Loucy (cell line): ENCODE data around the gene PFKL.
"Not testable (repeated sequence)": the region's sequence is repeated elsewhere in the genome, so short reads cannot be mapped to it uniquely, and the experiment has no call there.

Experiments
- H2AFZ ChIP-seq: fragments of 200-600 bp; sonication (generic); 2 replicates; pipeline ENCODE4 v1.6.0; 2016; ENCODE audit warnings: antibody characterized with exemption, mild to moderate bottlenecking, low read length, moderate library complexity
- H3F3A ChIP-seq: fragments of 200-600 bp; 2 replicates; pipeline ENCODE4 v1.6.0; 2016; ENCODE audit warnings: antibody characterized with exemption, low read depth, mild to moderate bottlenecking
- H3K27me3 ChIP-seq: fragments of 200-600 bp; sonication (generic); 2 replicates; pipeline ENCODE4 v1.6.1; 2014; ENCODE audit warnings: low read length, mild to moderate bottlenecking; ENCODE audit not compliant: insufficient read depth, poor library complexity, severe bottlenecking
- H3K36me3 ChIP-seq: fragments of 200-600 bp; sonication (generic); 2 replicates; pipeline ENCODE4 v1.6.1; 2016; ENCODE audit warnings: low read length; ENCODE audit not compliant: insufficient read depth
- H3K4me1 ChIP-seq: fragments of 200-600 bp; sonication (generic); 2 replicates; pipeline ENCODE4 v1.5.1; 2014; ENCODE audit warnings: low read length, mild to moderate bottlenecking; ENCODE audit not compliant: insufficient read depth, poor library complexity, severe bottlenecking
- H3K4me2 ChIP-seq: fragments of 200-600 bp; sonication (generic); 2 replicates; pipeline ENCODE4 v1.6.0; 2014; ENCODE audit warnings: antibody characterized with exemption, low read length, low read depth, mild to moderate bottlenecking; ENCODE audit not compliant: poor library complexity, severe bottlenecking
- H3K4me3 ChIP-seq: fragments of 200-600 bp; sonication (generic); 2 replicates; pipeline ENCODE4 v1.5.1; 2014; ENCODE audit warnings: low read length, mild to moderate bottlenecking, mixed read lengths; ENCODE audit not compliant: poor library complexity, severe bottlenecking
- H3K79me2 ChIP-seq: fragments of 200-600 bp; sonication (generic); 2 replicates; pipeline ENCODE4 v1.6.1; 2014; ENCODE audit warnings: low read length; ENCODE audit not compliant: insufficient read depth
- H3K9ac ChIP-seq: fragments of 200-600 bp; sonication (generic); 2 replicates; pipeline ENCODE4 v1.6.0; 2014; ENCODE audit warnings: mild to moderate bottlenecking, low read depth, low read length, moderate library complexity; ENCODE audit not compliant: poor library complexity, severe bottlenecking
- H3K9me2 ChIP-seq: fragments of 200-600 bp; sonication (generic); replicated peaks from 2 replicates; pipeline ENCODE4 v1.6.1; 2016; ENCODE audit warnings: low read depth, low read length, mixed read lengths
- H3K9me3 ChIP-seq: fragments of 200-600 bp; sonication (generic); 2 replicates; pipeline ENCODE4 v1.6.1; 2014; ENCODE audit warnings: mild to moderate bottlenecking, antibody characterized with exemption, low read length, low read depth; ENCODE audit not compliant: insufficient read depth
- H4K20me1 ChIP-seq: fragments of 200-600 bp; sonication (generic); 2 replicates; pipeline ENCODE4 v1.6.0; 2014; ENCODE audit warnings: antibody characterized with exemption, low read length, mild to moderate bottlenecking; ENCODE audit not compliant: insufficient read depth, poor library complexity, severe bottlenecking
- EZH2phosphoT487 ChIP-seq: fragments of 200-600 bp; IDR thresholded peaks from 2 replicates; pipeline ENCODE4 v1.6.1; 2018; ENCODE audit warnings: antibody characterized with exemption, mild to moderate bottlenecking, moderate library complexity, borderline replicate concordance
- TF ChIP-seq, protein P1 (sequence below): fragments of 200-600 bp; sonication (generic); conservative IDR thresholded peaks from 2 replicates; pipeline ENCODE4 v1.5.1; 2014; ENCODE audit warnings: mild to moderate bottlenecking, antibody characterized with exemption, low read length

The PFKL gene

DNA sequence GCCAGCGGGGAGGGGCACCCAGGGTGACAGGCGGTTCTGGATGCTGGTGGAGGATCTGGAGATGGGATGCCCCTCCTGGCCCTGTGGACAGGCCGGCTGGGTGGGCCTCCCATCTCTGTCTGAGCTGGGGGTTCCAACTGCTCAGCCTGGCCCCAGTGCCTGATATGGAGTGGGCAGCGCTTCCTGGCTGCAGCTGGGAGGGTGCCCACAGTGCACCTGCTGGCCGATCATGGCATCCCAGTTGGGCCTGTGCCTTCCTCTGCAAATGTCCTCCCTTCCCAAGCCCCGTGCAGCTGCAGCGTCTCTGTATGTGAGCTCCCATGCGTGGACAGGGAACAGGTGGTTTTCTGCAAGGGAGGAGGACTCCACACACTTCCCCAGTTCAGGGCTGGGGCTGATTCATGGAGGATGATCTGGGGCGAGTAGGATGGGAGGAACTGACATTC is 2.1 kb downstream of the PFKL start:
- Histone ChIP-seq H2AFZ (no peak overlapping the region), H3K9me3 (no peaks in the 10 kb centered on the region), H3K9me2 (no peaks in the 10 kb centered on the region), H3K9ac (peak overlapping the region; percentile 78), H3K4me2 (peak overlapping the region; percentile 94), H3K79me2 (peaks cover 66% of the 10 kb centered on the region), H3K4me3 (peak overlapping the region; percentile 91), H3F3A (no peaks in the 10 kb centered on the region), H3K36me3 (no peaks in the 10 kb centered on the region; the same call in 1 of the 2 replicates), H3K4me1 (peaks cover 48% of the 10 kb centered on the region), H4K20me1 (peaks cover 47% of the 10 kb centered on the region), H3K27me3 (no peaks in the 10 kb centered on the region)
- TF ChIP-seq EZH2phosphoT487: no peak
- TF ChIP-seq, protein P1, sequence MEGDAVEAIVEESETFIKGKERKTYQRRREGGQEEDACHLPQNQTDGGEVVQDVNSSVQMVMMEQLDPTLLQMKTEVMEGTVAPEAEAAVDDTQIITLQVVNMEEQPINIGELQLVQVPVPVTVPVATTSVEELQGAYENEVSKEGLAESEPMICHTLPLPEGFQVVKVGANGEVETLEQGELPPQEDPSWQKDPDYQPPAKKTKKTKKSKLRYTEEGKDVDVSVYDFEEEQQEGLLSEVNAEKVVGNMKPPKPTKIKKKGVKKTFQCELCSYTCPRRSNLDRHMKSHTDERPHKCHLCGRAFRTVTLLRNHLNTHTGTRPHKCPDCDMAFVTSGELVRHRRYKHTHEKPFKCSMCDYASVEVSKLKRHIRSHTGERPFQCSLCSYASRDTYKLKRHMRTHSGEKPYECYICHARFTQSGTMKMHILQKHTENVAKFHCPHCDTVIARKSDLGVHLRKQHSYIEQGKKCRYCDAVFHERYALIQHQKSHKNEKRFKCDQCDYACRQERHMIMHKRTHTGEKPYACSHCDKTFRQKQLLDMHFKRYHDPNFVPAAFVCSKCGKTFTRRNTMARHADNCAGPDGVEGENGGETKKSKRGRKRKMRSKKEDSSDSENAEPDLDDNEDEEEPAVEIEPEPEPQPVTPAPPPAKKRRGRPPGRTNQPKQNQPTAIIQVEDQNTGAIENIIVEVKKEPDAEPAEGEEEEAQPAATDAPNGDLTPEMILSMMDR: no peak; the same call in 1 of the 2 replicates

DNA sequence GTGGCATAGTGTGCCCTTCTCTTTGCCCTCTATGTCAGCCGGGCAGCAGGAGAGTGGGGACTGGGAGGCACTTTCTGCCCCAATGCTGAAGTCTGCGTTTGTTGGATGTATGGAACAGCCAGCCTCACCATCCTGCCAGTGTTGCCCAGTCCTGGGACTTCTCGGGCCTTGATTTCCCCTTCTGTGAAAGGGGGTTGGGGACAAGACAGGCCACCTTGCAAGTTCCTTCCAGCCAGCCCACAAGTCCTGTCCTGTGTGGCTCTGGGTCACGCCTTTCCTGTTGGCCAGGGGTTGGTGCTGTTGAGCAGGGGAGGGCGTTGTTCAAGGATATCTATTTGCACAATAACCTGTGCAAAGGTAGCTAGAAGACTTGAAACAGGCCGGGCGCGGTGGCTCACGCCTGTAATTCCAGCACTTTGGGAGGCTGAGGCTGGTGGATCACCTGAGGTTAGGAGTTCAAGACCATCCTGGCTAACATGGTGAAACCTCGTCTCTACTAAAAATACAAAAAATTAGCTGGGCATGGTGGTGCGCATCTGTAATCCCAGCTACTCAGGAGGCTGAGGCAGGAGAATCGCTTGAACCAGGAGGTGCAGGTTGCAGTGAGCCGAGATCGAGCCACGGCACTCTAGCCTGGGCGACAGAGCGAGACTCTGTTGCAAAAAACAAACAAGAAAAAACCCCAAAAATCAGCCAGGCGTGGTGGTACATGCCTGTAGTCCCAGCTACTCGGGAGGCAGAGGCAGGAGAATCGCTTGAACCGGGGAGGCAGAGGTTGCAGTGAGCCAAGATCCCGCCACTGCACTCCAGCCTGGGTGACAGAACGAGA is 2.9 kb downstream of the PFKL start:
- H3K36me3 ChIP-seq, H3F3A ChIP-seq, H3K9me2 ChIP-seq, H3K9me3 ChIP-seq, H2AFZ ChIP-seq, H3K27me3 ChIP-seq: not testable (repeated sequence)
- Histone ChIP-seq H4K20me1 (peaks cover 47% of the 10 kb centered on the region), H3K4me1 (peaks cover 48% of the 10 kb centered on the region), H3K4me3 (peak overlapping the region; percentile 91), H3K79me2 (peaks cover 66% of the 10 kb centered on the region), H3K4me2 (peak overlapping the region; percentile 94), H3K9ac (peak overlapping the region; percentile 78)
- TF ChIP-seq, protein P1: peak; percentile 44

DNA sequence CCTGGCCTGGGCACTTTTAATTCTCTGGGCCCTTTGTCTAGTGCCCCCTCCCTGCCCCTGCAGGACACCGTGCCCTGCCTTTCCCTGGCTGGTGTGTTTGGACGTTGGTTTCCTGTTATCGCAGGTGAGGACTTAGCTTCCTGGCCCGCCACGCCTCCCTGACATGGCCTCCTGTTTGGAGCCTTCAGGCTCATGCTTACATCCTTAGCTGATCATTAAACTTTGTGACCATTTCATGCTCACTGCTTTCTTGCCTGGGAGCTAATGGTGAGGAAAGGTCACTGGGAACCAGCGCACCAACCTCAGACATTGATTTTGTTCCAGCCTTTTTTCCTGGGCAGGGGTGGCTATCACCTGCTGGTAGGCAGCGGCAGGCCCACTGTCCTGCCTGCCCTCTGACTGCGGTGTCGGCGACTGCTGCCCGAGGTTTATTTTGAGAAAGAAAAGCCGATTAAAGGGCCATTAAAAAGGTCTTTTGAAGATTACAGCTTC is 3.7 kb downstream of the PFKL start:
- peak overlapping the region; percentile 94 for H3K4me2 ChIP-seq
- no peak overlapping the region for H3K9ac ChIP-seq
- H4K20me1 ChIP-seq: peaks cover 47% of the 10 kb centered on the region

More for the DNA sequence above, 3.7 kb downstream of the PFKL start:
- Histone ChIP-seq H3K79me2 (peaks cover 66% of the 10 kb centered on the region), H2AFZ (no peak overlapping the region), H3K4me1 (peaks cover 48% of the 10 kb centered on the region), H3K27me3 (no peaks in the 10 kb centered on the region), H3F3A (no peaks in the 10 kb centered on the region), H3K9me3 (no peaks in the 10 kb centered on the region), H3K36me3 (peaks cover 12% of the 10 kb centered on the region; the same call in 1 of the 2 replicates), H3K9me2 (no peaks in the 10 kb centered on the region), H3K4me3 (no peak overlapping the region)
- TF ChIP-seq EZH2phosphoT487: no peak
- TF ChIP-seq, protein P1: no peak
